Activated naive CD4-positive, alpha-beta T cell treated with anti-CD3 and anti-CD28 coated beads, Interleukin-2, amount 50 U/mL, for 16 hours (primary cell): ENCODE results near the gene EXOC3.

Experiments used
- DNase-seq: peaks from one replicate; pipeline ENCODE4 v3.0.0-alpha.2; 2020

Gene EXOC3

DNA sequence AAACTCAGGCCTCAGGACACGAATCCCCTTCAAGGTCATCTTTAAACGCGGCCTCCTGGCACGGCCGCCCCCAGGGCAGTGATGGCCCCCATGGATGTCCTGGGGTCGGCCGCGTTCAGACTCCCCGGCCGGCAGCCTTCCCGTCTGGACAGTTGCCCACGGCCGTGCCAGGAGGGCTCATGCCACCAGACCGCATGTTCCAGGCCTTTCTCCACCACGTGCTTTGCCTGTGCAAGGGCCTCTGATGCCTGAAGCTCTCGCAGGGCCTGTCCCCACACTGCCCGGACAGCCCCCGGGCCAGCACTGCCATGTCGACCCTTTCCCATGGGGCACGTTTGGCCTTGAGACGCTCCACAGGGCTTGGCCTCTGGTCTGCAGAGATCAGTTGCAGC lies 46.7 kb downstream of the EXOC3 start:
- DNase-seq = no peak

DNA sequence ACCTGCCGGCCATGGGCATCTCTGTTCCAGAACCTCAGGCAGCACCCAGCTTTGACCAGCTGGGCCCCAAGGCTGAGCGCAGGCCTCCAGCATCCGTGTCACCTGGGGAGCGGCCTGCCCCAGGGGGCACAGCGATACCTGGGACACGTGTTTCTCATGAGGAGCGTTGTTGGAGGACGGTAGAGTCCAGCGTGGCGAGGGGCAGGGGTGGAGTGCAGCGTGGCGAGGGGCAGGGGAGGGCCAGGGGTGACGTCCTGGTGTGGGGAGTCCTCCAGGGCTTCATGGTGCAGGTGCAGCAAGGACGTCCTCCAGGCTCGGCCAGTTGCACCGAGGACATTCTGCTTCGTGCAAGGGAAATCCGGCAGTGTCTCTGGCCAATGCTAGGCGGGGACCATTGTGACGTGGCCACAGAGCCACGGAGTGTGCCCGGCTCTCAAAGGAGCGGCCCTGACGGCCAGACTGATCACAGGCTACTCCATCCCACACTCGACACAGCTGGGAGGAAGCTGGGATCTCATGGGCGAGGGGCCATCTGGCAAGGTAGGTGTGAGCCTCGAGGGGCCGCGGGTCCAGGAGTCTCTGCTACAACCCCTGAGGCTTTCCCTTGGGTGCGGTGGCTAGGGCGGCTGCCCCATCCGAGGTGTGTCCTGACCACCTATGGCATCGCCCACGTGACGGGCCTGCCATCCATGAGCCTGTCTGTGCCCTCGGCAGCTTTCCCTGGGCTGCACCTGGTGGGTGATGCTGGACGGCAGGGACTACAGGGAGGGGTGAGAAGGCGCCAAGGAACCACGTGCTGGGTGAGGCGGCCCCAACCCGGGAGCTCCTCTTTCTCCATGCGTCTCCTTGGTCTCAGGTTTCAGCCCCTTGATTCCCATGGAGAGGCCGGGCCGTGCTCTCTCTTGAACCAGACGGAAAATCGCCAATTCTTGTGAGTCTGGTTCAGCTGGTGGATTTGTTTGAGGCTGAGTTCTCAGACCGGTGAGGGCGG lies 47.4 kb downstream of the EXOC3 start:
- DNase-seq = no peak

DNA sequence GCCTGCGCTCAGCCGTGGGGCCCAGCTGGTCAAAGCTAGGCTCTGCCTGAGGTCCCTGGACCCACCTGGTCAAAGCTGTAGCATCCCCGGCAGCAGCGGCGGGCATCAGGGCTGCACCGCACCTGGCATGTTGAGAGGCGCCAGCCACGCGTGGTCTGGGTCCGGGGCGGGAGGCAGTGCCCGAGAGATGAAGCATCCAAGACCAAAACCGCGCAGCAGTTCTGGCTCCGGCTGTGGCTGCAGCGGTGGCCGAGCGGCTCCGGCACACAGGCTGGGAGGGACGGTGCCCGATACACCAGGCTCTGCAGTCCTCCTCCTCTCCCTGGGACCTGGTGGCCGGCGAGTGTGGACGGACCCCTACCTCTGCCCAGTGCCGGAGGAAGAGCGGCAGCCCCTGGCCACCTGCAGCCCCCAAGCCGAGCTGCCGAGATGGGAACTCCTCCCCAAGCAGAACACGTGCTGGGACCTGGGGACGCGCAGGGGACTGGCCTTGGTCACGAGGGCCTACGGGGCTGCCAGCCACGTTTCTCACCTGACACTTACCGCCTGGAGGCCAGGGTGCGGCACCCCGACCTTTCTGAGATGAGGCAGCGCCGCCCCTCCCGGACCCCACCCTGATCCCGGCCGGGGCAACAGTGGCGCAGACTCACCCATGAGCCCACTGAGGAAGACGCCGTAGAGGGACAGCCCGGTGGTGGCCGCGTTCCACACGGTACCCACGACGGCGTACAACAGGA lies 48.3 kb downstream of the EXOC3 start:
- no peak for DNase-seq

DNA sequence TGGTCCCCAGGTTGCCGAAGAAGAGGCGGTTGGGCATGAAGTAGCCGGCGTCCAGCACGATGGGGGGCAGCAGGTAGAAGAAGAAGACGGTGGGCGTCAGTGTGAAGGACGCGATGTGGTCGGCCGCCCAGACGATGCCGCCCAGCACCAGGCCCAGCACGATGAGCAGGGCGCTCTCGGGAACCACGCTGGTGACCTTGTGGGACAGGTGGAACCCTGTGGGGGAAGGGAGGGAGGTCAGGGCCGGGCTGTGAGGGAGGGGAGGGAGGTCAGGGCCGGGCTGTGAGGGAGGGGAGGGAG lies 48.8 kb downstream of the EXOC3 start:
- no peak for DNase-seq

DNA sequence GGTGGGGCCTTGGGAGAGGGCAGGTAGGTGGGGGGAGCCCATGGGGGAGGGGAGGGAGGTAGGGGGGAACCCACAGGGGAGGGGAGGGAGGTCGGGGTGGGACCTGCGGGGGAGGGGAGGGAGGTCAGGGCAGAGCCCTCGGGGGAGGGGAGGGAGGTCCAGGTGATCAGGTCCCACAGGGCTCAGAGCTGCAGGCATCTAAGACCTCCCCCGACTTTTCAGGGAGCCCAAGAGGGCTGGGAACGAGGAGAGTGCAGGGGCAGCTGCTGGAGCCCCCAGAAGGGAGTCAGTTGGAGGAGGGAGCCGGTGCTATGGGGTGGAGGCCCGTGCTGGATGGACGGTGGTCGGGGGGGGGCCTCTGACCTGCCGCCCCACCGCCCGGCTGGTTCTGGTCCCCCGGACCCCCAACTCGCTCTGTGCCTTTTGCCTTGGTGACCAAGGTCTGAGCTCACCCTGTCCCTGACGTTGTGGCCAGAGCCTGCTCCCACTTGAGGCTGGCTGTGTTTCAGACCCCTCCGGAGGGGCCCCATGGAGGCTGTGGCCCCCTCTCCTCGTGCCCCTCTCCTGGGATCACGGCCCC lies 49.4 kb downstream of the EXOC3 start:
- no peak for DNase-seq

DNA sequence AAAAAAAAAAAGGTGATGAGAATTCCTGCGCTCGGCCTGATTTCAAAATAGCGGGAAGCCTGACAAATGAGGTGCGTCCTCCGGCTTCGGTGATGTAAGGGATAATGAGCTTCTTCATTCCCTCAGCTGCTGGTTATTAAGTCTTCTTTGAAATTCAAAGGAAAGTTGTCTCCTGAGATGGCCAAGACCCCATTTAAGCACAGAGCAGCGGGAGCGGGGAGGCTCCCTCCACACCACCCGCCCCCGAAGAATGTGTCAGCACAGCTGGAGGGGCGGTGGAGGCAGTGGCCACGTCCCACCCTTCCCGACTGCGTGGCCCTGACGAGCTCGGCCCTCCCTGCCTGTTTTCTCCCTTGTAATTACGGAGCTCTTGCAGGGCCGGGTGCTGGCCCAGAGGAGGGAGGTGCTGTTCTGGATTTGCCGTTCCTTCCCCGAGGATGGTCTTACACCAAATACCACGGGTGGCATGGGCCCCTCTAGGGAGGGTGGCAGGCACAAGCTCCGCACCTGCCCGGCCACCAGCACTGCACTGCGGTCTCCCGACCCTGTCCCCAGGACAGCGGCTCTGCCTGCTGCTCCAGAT lies 50.2 kb downstream of the EXOC3 start:
- DNase-seq = no peak

DNA sequence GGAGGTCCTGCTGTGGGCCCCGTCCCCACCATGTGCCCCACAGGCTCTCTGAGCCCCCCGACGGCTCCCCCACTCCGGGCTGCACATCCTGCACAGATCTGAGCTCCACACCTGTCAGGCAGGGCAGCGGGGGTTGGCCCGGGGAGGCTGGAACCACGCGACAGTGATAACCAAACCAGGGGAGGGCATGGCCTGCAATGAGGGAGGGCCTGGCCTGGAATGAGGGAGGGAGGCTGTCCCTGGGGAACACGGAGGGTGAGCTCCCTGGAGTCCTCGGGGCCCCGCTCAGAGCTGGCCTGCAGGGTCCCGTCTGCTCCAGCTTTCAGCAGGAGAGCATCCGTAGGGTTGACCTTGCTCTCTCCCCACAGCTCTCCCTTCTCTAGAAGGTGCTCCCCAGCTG lies 50.8 kb downstream of the EXOC3 start:
- no peak for DNase-seq

DNA sequence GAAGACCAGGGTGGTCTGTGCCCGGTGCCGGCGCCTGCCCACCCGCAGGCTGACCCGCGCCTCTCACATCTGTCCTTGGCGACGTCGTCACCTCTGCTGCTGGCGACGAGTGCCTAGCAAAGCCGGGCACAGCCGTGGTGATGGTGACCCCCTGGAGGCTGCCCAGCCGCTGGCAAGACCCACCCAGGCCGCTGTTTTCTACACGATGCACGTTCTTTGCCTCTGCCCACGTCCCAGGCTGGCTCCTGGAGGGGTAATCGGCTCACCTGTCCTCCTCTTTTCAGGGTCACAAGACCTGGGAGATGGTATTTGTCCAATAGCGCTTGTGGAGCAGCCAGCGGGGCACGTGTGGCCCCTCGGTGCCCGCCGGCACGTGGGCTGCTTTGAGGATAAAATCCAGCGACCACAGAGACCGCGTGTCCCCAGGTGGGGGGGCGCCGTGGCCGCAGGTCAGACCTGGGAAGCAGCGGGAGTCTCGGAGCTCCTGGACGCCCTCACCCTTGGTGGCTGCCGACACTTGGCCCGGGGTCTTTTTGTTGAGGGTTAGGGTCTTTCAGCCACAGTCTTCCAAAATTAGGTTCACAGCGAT lies 51.8 kb downstream of the EXOC3 start:
- no peak for DNase-seq

DNA sequence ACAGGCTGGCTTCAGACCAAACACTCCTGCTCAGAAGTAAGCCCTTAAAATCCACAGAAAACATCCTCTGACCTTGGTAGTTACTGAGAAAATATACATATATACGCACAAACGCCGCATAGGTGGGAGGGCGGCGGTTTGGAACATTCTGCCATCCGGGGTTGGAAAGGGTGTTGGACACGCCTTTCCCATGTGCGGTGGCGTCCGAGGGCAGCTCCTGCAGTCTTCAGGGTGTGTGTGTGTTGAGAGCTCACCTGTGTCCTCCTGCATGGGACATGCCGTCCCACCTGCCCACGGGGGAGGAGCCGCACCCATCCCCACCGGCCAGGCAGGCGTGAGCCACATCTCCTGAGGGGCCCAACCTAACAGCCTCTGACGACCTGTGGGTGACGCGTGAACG lies 53.1 kb downstream of the EXOC3 start:
- no peak for DNase-seq

DNA sequence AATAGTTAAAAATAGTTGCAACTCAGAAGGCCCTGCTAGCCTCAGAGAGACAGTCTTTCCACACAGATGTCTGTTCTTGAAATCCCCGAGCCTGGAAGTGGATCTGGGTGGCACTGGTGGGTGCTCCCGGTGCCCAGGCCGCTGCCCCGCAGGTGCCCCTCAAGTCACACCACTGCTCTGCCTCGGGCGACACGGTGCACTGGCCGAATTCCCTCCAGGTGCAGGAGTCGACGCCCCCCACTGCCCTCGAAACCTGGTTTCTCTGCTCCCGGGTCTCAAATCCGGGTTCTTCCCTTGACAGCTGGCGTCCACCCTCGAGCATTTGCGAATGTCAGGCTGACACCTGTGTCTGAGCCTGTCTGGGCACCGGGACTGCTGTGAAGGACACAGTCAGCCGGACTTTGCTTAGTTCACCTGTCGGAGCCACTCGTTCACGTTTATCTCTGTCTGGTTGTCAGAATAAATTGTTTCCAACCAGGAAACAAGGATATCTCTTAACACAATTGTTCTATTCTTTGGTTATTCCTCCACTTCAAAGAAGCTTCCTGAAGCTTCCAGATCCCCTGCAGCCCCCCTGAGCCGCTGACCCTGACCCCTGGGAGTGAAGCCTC lies 54.2 kb downstream of the EXOC3 start:
- DNase-seq = no peak

DNA sequence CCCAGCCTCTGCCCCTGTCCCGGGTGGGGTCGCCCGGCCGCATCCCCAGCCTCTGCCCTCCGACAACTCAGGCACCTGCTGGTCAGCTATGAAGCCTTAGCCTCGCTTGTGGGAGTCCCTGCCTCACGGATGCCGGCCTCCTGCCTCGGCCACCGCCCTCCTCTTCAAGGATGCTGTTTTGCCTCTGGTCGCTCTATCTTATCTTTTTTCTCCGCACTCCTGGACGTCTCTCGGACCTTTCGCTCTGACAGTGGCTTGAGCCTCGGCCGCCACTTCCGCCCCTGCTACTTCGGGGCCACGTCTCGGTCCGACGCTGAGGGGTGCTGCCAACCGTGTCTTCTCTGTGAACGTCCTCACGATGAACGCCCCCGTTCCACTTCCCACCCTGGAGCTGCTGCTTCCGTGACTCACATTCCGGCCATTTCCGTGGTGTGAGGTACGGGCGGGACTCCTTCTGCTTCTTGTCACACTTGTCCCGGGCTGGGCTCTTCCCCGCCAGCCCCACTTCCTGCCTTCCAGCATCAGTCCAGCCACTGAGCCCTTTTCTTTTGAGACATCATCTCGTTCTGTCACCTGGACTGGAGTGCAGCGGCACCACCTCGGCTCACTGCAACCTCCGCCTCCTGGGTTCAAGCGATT lies 55.0 kb downstream of the EXOC3 start:
- no peak for DNase-seq

DNA sequence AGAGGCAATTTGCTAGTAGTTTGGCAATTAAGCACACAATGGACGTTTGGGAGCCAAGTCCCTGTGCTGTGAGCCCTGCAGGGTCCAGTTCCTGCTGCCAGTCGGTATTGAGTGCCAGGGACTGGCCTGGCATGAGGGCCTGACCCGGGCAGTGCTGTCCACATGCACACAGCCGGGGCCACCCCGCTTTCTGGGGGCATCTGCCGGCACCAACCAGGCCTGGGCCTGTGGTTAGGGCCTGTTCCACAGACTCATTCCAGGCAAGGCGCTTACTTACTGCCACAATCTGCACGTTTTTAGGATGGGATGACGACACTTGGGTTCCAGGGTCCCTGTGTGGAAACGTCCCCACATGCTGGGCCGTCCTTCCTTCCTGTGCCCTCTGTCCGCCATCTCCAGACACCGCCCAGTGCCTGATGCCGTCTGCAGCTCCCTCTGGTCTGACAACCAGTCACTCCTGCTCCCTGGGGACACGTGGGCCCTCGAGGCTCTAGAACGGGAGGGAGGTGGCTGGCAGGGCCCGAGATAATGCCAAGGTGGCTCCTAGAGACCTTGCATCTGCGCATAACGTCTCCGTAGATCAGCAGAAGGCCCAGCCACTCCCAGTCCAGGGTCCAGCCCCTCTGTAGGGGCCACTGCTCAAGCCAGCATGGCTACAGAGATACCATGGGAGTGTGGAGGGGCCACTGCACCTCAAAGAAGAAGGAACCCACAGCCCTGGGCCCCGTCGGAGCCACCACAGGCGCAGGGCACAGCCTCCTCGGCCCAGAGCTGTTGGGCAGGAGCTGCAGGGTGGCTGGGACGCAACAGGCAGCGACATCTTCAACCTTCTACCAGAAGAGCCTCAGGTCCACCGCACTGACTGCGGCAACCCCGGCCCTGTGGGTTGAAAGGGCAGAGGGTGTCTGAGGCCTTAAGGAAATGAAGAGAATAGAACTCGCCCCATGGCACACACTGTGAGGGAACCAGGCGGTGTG lies 56.5 kb downstream of the EXOC3 start:
- no peak for DNase-seq

DNA sequence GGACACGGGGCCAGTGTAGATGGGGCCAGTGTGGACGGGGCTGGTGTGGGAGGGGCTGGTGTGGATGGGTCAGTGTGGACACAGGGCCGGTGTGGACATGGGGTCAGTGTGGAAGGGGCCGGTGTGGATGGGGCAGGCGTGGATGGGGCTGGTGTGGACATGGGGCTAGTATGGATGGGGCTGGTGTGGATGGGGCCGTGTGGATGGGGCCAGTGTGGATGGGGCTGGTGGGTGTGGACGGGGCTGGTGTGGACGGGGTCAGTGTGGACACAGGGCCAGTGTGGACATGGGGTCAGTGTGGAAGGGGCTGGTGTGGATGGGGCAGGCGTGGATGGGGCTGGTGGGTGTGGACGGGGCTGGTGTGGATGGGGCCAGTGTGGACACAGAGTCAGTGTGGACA lies 57.5 kb downstream of the EXOC3 start:
- no peak for DNase-seq

DNA sequence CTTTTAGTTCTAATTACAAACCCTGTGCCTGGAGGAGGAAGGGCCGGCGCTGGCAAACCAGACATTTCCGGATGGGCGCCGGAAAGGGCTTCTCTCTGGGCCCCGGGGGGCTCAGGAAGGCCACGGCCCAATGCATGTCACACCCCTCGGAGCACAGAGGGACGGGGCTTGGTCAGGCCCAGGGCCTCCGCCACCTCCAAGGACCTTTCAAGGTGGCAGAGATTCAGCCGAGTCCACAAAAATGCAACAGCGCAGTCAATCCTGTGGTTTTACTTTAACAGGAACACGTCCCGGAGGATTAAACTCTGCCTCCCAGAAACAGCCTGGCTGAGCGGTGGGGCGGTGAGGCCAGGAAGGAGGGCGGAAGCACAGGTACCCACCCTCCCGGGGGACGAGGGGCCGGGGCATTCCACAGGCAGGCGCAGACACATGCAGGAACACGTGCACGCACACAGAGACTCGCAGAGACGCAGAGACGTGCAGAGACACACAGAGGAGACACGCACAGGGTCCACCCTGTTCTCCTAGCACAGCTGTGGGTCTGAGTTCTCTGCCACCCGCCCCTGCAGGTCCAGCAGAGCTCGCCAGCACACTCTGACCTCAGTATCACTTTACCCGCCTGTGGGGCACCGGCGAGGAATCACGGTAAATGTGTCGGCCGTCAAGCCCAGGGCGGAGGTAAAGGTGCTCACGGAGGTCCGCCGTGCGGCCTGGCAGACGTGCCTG lies 58.3 kb downstream of the EXOC3 start:
- no peak for DNase-seq

DNA sequence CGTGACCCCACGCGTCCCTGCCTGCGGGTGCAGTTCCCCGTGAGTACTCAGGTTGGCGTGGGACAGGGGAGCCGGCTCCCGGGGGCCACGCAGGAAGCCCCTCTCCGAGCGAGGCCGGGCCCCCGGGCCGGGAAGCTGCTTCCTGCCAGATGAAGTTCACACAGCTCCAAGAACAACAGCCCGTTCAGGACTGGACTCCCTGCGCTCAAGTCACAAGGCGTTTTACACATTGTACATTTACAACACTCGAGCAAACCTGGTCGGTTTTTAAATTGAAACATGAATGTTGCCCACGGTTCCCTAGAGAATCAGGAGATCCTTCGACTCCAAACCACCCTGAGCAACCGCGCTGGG lies 58.8 kb downstream of the EXOC3 start:
- DNase-seq = no peak

DNA sequence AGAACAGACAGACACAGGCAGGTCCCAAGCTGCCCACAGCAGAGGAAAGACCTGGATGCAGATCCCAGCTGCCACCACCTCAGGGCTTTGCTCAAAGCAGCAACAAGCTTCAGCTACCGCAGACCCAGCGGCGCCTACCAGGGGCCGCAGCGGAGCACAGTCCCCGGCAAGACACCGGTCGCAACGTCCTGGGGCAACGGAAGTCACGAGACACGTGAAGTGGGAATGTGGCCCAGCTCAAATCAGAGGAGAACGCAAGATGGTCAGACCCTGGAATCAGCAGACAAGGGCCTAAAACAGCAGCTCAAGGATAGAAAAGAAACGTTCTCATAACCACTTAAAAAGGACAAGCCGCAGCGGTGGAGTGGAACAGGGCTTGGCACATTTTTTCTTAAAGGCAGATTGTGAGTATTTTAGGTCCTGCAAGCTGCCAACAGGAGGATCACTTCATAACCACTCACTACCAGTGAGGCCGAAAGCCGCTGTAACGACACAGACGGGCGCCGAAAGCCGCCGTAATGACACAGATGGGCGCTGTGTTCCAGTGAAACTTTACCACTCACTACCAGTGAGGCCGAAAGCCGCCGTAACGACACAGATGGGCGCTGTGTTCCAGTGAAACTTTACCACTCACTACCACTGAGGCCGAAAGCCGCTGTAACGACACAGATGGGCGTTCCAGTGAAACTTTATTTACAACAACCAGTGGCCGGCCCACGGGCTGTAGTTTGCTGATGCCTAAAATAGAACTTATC lies 59.5 kb downstream of the EXOC3 start:
- DNase-seq = no peak

DNA sequence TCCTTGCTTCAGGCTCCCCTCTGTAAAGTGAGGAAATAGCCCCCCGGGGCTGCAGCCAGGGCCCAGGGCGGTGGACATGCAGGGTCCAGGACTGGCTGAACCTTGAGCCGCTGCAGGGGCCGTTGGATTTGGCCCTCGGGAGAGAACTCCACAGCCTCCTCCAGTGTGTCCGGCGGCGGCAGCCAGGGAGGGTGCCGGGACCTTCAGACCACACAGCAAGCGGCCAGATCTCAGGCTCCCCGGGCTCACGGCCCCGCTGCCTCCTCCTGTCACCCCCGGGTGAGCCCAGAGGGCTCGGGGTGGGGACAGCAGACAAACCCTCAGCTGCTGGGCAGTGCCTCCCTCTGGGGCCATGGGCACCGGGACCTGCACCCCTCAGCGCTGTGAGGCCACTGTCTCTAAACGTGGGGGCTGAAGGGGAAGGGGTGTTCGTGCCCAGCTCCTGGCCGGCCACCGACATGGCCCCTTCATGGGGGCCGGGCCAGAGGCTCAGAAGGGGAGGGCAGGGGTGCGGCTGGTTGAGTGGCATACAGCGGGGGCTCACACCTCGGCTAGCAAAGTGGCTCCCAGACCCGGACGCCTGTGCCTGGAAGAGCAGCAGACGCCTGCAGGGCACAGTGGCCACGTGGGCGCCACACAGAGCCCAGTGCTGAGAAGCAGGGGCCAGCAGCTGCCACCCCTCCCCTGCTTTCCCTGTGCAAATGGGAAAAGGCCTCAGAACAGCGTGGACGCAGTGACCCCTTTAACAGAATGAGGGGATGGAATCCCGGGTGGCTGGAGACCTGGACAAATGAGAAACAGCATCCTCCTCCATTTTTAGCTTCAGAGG lies 61.6 kb downstream of the EXOC3 start:
- no peak for DNase-seq

DNA sequence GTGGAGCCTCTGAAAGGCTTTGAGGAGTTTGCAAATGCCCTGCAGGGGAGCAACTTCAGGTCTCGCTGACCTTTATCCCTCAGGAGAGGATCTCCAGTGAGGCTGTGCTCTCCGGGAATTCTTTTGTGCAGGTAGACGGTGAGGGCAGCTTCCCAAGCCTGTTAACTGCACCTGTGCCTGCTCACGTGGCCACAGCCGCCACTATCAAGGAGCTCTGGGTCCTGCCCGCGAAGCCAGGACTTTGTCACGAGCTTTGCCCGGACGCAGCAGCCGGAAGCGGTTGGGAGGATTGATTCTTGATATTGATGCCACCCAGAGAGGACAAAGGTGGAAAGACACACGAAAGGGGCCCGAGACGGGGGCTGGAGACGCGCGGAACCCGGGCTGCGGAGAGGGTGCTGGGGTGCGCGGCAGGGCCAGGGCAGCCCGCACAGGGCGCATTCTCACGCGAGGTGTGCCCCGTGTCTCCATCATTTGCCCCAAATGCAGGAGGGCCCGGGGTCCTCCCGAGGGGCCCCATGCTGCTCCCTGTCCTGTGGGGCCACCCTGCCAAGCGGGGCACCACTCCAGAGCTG lies 63.1 kb downstream of the EXOC3 start:
- DNase-seq = no peak
